HK-2 (cell line): Measurements from ENCODE around the gene CD6.

Experiments used
- DNase-seq: peaks from one replicate; pipeline ENCODE4 v3.0.0-alpha.2; 2018; ENCODE audit not compliant: unreplicated experiment

Gene CD6

GRCh38 chr11:60934790-60935605, 36.5 kb upstream of the CD6 start:
- DNase-seq: no peak

GRCh38 chr11:60935676-60936442, 35.6 kb upstream of the CD6 start:
- DNase-seq: no peak

- no peak for DNase-seq
These were observed 34.9 kb upstream of the CD6 start for GRCh38 chr11:60936467-60937143.

GRCh38 chr11:60937144-60937527, 34.3 kb upstream of the CD6 start:
- no peak for DNase-seq

GRCh38 chr11:60937811-60938210, 33.7 kb upstream of the CD6 start:
- no peak for DNase-seq

GRCh38 chr11:60938500-60938899, 33.0 kb upstream of the CD6 start:
- no peak for DNase-seq

GRCh38 chr11:60939301-60939700, 32.2 kb upstream of the CD6 start:
- DNase-seq: no peak

- DNase-seq: no peak
These were observed 31.6 kb upstream of the CD6 start for GRCh38 chr11:60939855-60940254.

GRCh38 chr11:60941371-60942119, 29.9 kb upstream of the CD6 start:
- DNase-seq: no peak

GRCh38 chr11:60942219-60942618, 29.3 kb upstream of the CD6 start:
- DNase-seq: no peak

- no peak for DNase-seq
These were observed 28.4 kb upstream of the CD6 start for GRCh38 chr11:60942970-60943565.

- DNase-seq: no peak
These were observed 26.8 kb upstream of the CD6 start for GRCh38 chr11:60944490-60945294.

- no peak for DNase-seq
These were observed 26.2 kb upstream of the CD6 start for GRCh38 chr11:60945295-60945667.

- DNase-seq: no peak
These were observed 24.7 kb upstream of the CD6 start for GRCh38 chr11:60946601-60947264.

GRCh38 chr11:60947700-60948099, 23.8 kb upstream of the CD6 start:
- no peak for DNase-seq

GRCh38 chr11:60948250-60948649, 23.2 kb upstream of the CD6 start:
- no peak for DNase-seq

GRCh38 chr11:60950024-60950423, 21.5 kb upstream of the CD6 start:
- no peak for DNase-seq

GRCh38 chr11:60950933-60951605, 20.4 kb upstream of the CD6 start:
- DNase-seq: no peak

GRCh38 chr11:60951606-60951903, 19.9 kb upstream of the CD6 start:
- no peak for DNase-seq
